ENCODE data around the gene ZNF383. TPM values are rescaled to one million over a fixed set of nuclear protein-coding genes. Genes with fewer than 3 reads are reported as not detected.
A peak's percentile ranks its signal among the peaks of the same experiment; 100 is the strongest.
"Not testable (repeated sequence)": the region's sequence is repeated elsewhere in the genome, so short reads cannot be mapped to it uniquely, and the experiment has no call there.

ZNF383 gene
- polyA plus RNA-seq, 1 experiment: 5.6 TPM

DNA sequence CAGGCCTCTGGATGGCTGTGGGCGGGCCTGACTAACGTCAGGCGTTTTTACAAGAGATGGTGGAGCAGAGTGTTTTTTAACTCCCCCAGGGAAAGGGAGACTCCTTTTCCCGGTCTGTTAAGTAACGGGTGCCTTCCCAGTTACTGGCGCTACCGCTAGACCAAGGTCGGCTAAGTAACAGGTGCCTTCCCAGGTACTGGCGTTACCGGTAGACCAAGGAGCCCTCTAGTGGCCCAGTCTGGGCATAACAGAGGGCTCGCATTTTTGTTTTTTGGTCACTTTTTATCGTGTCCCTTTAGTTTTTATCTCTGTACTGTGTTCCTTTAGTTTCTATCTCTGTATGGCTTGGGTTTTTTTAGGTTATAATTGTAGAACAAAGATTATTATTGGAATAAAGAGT lies 10.0 kb downstream of the ZNF383 start:
- Histone ChIP-seq H3K27ac (ENCODE audit: low read depth, low read length) (no peak overlapping the region), H3K4me3 (ENCODE audit: low read depth, low read length) (no peak overlapping the region), H3K9me3 (ENCODE audit: control insufficient read depth, insufficient read depth, low read length) (peaks cover 33% of the 10 kb centered on the region), H3K27me3 (ENCODE audit: control insufficient read depth, insufficient read depth, low read length) (no peaks in the 10 kb centered on the region)
- ChIA-PET POLR2A (no interaction called here), CTCF (no interaction called here)
- TF ChIP-seq, protein P1, sequence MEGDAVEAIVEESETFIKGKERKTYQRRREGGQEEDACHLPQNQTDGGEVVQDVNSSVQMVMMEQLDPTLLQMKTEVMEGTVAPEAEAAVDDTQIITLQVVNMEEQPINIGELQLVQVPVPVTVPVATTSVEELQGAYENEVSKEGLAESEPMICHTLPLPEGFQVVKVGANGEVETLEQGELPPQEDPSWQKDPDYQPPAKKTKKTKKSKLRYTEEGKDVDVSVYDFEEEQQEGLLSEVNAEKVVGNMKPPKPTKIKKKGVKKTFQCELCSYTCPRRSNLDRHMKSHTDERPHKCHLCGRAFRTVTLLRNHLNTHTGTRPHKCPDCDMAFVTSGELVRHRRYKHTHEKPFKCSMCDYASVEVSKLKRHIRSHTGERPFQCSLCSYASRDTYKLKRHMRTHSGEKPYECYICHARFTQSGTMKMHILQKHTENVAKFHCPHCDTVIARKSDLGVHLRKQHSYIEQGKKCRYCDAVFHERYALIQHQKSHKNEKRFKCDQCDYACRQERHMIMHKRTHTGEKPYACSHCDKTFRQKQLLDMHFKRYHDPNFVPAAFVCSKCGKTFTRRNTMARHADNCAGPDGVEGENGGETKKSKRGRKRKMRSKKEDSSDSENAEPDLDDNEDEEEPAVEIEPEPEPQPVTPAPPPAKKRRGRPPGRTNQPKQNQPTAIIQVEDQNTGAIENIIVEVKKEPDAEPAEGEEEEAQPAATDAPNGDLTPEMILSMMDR (IDR thresholded peaks at IDR 0.05; ENCODE audit: low read depth, low read length): peak; percentile 49
- no peak for DNase-seq (ENCODE audit: low read depth, low spot score)

DNA sequence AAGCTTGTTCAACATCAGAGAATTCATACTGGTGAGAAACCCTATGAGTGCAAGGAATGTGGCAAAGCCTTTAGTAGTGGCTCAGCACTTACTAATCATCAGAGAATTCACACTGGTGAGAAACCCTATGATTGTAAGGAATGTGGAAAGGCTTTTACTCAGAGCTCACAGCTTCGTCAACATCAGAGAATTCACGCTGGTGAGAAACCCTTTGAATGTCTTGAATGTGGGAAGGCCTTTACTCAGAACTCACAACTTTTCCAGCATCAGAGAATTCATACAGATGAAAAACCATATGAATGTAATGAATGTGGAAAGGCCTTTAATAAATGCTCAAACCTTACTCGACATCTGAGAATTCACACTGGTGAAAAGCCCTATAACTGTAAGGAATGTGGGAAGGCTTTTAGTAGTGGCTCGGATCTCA lies 25.2 kb downstream of the ZNF383 start:
- TF ChIP-seq, protein P1 (IDR thresholded peaks at IDR 0.05; ENCODE audit: low read depth, low read length): no peak
- peaks cover 61% of the 10 kb centered on the region for H3K9me3 ChIP-seq (ENCODE audit: control insufficient read depth, insufficient read depth, low read length)
- ChIA-PET CTCF (no interaction called here), POLR2A (no interaction called here)
- no peak for DNase-seq (ENCODE audit: low read depth, low spot score)
- no peak overlapping the region for H3K4me3 ChIP-seq (ENCODE audit: low read depth, low read length)
- H3K27me3 ChIP-seq (ENCODE audit: control insufficient read depth, insufficient read depth, low read length): no peaks in the 10 kb centered on the region
- H3K27ac ChIP-seq (ENCODE audit: low read depth, low read length): no peak overlapping the region

DNA sequence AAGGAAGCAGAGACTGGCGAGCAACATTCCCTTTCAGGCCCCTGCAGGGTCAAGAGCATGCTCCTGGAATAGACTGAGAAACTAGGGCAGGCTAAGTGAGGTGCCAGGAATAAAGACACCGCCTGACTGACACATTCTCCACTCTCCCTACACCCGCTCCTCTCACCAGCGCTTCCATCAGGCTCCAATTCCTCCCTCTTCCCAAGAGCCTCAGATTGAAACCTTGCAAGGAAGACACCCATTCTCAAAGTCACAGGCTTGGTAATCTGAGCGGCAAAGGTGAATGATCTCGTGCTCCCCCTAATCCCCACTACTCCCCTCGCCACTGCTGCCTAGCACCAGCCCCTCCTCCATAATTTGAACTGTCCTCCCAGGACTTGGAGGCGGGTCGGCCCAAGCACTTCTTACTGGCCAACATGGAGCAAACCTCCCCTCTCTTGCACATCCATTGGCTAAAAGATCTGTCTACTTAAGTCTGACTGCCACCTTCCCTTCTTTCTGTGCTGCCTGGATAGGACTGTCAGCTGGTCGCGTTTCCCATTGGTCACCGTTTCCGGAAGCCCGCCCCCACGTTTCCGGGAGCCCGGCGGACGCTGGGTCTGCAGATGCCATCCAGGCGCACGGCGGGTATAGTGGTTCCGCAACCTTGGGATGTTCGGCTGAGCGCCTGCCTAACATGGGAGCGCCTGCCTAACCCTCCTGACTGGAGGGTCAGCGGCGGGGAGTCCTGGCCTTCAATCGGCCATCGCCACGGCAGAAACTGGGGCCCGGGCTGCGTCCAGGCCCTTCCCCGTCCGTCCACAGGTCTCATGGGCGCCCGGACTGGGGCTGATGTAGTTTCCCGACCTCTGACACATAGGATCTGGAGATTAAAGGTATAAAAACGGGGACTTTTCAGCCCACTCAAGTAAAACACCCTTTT lies 33.6 kb downstream of the ZNF383 start:
- Histone ChIP-seq H3K9me3 (ENCODE audit: control insufficient read depth, insufficient read depth, low read length) (peaks cover 52% of the 10 kb centered on the region), H3K27ac (ENCODE audit: low read depth, low read length) (peak overlapping the region; percentile 31), H3K27me3 (ENCODE audit: control insufficient read depth, insufficient read depth, low read length) (no peaks in the 10 kb centered on the region), H3K4me3 (ENCODE audit: low read depth, low read length) (peak overlapping the region; percentile 66)
- ChIA-PET CTCF (no interaction called here), POLR2A (no interaction called here)
- peak; percentile 83 for DNase-seq (ENCODE audit: low read depth, low spot score)
- TF ChIP-seq, protein P1 (IDR thresholded peaks at IDR 0.05; ENCODE audit: low read depth, low read length): no peak

DNA sequence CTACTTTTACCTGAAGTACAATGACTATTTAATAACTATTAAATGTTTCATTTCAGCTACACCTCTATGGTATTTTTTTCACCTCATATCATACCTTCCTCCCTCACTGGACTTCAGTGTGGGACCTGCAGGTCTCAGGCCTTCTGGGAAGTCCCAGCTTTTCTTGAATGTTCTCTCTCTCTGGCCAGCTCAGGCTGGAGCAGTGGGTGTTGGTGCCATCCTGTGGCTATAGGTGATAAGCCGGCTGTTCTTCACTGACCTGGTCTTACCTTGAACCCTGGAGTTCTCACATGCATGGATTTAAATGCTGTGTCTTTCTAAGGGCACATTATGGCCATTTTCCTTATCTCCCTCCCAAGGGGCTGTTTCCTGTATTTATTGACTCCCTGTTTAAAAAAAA lies 45.0 kb downstream of the ZNF383 start:
- DNase-seq (ENCODE audit: low read depth, low spot score); POLR2A ChIA-PET; H3K27me3 ChIP-seq (ENCODE audit: control insufficient read depth, insufficient read depth, low read length); H3K27ac ChIP-seq (ENCODE audit: low read depth, low read length); CTCF ChIA-PET; H3K4me3 ChIP-seq (ENCODE audit: low read depth, low read length): not testable (repeated sequence)
- peaks cover 19% of the 10 kb centered on the region for H3K9me3 ChIP-seq (ENCODE audit: control insufficient read depth, insufficient read depth, low read length)

DNA sequence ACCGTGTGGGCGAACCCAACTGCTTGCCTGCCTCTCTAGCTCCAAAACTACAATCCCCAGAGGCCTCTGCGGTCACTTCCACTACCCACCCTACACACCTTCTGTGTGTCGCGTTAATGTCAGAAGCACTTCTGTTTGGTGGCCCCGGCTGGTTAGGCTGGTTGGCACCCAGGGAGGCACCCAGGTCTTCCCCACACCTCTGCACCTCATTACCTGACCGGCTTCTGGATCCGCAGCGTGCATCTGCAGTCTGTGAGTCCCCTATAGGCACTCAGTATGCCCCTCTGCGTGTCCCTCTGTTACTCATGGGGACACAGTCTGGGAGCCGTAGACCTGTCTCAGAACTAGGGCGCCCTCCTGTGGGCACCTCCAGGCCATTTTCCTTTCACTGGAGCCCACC lies 49.0 kb downstream of the ZNF383 start:
- H3K27ac ChIP-seq (ENCODE audit: low read depth, low read length); DNase-seq (ENCODE audit: low read depth, low spot score); POLR2A ChIA-PET; H3K4me3 ChIP-seq (ENCODE audit: low read depth, low read length); H3K27me3 ChIP-seq (ENCODE audit: control insufficient read depth, insufficient read depth, low read length); CTCF ChIA-PET: not testable (repeated sequence)
- H3K9me3 ChIP-seq (ENCODE audit: control insufficient read depth, insufficient read depth, low read length): peaks cover 21% of the 10 kb centered on the region

DNA sequence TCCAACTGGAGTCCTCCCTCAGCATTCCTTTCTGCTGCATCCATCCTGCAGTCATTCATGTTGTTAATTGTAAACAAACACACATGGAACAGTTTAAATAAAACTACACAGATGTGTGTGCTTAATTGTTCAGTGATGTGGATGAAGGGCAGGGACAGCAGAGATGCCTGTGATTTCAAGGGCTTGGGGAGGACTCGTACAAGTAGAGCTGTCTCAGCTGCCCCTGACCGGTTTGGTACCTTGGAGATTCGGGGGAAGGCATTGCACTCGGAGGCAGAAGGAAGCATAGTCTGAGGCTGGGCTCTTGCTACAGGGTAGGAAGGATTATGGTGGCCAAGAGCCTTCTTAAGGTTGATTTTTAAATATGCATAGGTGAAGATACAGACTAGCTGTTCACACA lies 49.7 kb downstream of the ZNF383 start:
- CTCF ChIA-PET; H3K27me3 ChIP-seq (ENCODE audit: control insufficient read depth, insufficient read depth, low read length); H3K4me3 ChIP-seq (ENCODE audit: low read depth, low read length); POLR2A ChIA-PET; H3K27ac ChIP-seq (ENCODE audit: low read depth, low read length); DNase-seq (ENCODE audit: low read depth, low spot score): not testable (repeated sequence)
- peaks cover 21% of the 10 kb centered on the region for H3K9me3 ChIP-seq (ENCODE audit: control insufficient read depth, insufficient read depth, low read length)

DNA sequence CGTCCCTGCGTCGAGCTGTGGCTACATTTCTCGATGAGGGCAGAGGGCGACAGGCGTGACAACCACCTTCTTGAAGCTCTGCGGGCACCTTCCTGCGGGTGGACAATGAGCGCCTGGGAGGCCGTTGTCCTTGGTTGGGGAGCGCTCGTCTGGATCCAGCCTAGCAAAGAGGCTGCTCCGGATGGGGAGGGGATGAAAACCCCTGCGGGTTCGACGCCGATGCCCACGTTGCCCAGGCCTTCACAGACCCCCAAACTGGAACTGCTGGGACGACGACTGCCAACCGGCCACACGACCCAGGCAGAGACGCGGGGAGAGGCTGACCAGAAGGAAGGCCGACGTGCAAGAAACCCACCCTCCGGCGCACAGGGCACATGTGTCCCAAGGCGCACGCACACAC lies 62.6 kb downstream of the ZNF383 start:
- H3K27me3 ChIP-seq (ENCODE audit: control insufficient read depth, insufficient read depth, low read length); CTCF ChIA-PET: not testable (repeated sequence)

DNA sequence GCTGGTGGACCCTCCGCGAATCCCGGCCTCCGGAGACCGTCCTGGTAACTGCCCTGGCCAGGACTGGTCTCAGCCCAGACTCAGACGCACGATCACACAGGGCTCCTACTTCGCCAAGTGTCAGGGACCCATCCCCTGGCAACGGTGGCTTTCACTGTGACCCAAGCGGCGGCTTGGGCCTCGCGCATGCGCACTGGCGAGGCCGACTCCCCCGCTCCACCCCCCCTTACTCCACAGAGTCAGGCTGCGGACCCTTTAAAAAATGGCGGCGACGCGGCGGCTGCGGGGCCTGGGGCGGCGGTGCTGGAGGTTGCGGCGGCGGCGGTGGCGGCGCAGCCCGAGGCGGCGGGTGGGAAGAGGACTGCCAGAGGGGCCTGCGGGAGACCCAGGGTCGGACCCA lies 66.0 kb downstream of the ZNF383 start:
- POLR2A ChIA-PET: not testable (repeated sequence)

More for the DNA sequence above, 62.6 kb downstream of the ZNF383 start:
- H3K4me3 ChIP-seq (ENCODE audit: low read depth, low read length); POLR2A ChIA-PET; DNase-seq (ENCODE audit: low read depth, low spot score); H3K27ac ChIP-seq (ENCODE audit: low read depth, low read length): not testable (repeated sequence)
- H3K9me3 ChIP-seq (ENCODE audit: control insufficient read depth, insufficient read depth, low read length): peaks cover 10% of the 10 kb centered on the region

DNA sequence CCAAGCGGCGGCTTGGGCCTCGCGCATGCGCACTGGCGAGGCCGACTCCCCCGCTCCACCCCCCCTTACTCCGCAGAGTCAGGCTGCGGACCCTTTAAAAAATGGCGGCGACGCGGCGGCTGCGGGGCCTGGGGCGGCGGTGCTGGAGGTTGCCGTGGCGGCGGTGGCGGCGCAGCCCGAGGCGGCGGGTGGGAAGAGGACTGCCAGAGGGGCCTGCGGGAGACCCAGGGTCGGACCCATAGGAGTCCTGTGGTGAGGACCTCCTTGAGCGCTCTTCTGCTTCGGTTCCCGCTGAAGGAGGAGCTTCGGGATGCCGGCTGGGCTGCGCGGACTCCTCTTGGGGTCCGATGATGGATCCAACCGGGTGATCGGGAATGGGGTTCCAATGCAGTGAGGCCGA lies 71.2 kb downstream of the ZNF383 start:
- CTCF ChIA-PET; DNase-seq (ENCODE audit: low read depth, low spot score); H3K27me3 ChIP-seq (ENCODE audit: control insufficient read depth, insufficient read depth, low read length); H3K4me3 ChIP-seq (ENCODE audit: low read depth, low read length); H3K27ac ChIP-seq (ENCODE audit: low read depth, low read length); POLR2A ChIA-PET: not testable (repeated sequence)
- peaks cover 16% of the 10 kb centered on the region for H3K9me3 ChIP-seq (ENCODE audit: control insufficient read depth, insufficient read depth, low read length)

More for the DNA sequence above, 66.0 kb downstream of the ZNF383 start:
- DNase-seq (ENCODE audit: low read depth, low spot score); CTCF ChIA-PET; H3K27ac ChIP-seq (ENCODE audit: low read depth, low read length); H3K27me3 ChIP-seq (ENCODE audit: control insufficient read depth, insufficient read depth, low read length); H3K4me3 ChIP-seq (ENCODE audit: low read depth, low read length): not testable (repeated sequence)
- H3K9me3 ChIP-seq (ENCODE audit: control insufficient read depth, insufficient read depth, low read length): peaks cover 11% of the 10 kb centered on the region

Measured in AG04450 (cell line).